BLaER1 treated with 17β-estradiol and CSF1 and Interleukin-3, amounts not matched to agents 10 nM and 100 nM (cell line): ENCODE measurements around the gene UTF1.
"Not testable (repeated sequence)": the region's sequence is repeated elsewhere in the genome, so short reads cannot be mapped to it uniquely, and the experiment has no call there.

Source experiments
- H3K27ac ChIP-seq, 11 experiments: shearing (Covaris generic); formaldehyde crosslinking; 2 replicates each; pipeline ENCODE4 v1.8.1; 2022
- H3K27me3 ChIP-seq, 11 experiments: shearing (Covaris generic); formaldehyde crosslinking; 2 replicates each; pipeline ENCODE4 v1.8.1; 2022
- H3K36me3 ChIP-seq, 11 experiments: shearing (Covaris generic); formaldehyde crosslinking; 2 replicates each; pipeline ENCODE4 v1.8.1; 2022
- H3K4me1 ChIP-seq, 10 experiments: shearing (Covaris generic); formaldehyde crosslinking; 2 replicates each; pipeline ENCODE4 v1.8.1; 2022
- H3K4me2 ChIP-seq, 11 experiments: shearing (Covaris generic); formaldehyde crosslinking; 2 replicates each; pipeline ENCODE4 v1.8.1; 2022
- H3K4me3 ChIP-seq, 10 experiments: shearing (Covaris generic); formaldehyde crosslinking; 2 replicates each; pipeline ENCODE4 v1.8.1; 2022
- H3K9ac ChIP-seq, 11 experiments: shearing (Covaris generic); formaldehyde crosslinking; 2 replicates each; pipeline ENCODE4 v1.8.1; 2022
- H3K9me3 ChIP-seq, 11 experiments: shearing (Covaris generic); formaldehyde crosslinking; replicated peaks in 1 of 11; 2 replicates each; pipeline ENCODE4 v1.8.1; 2022
- H4K20me1 ChIP-seq, 11 experiments: shearing (Covaris generic); formaldehyde crosslinking; 2 replicates each; pipeline ENCODE4 v1.8.1; 2022
- Cebpa-rat ChIP-seq, 11 experiments: shearing (Covaris generic); IDR thresholded peaks; 2 replicates each; pipeline ENCODE4 v1.8.1; 2022

The UTF1 gene

GRCh38 chr10:133231244-133231945 lies 1.4 kb downstream of the UTF1 start:
- Histone ChIP-seq H3K27me3 (peaks cover 93 to 98% (median 98%) of the 10 kb centered on the region in 11 experiments), H3K4me3 (no peak overlapping the region), H4K20me1 (peaks cover 0 to 33% (median 6%) of the 10 kb centered on the region in 11 experiments; a peak in 8 of 22 replicates)

DNA sequence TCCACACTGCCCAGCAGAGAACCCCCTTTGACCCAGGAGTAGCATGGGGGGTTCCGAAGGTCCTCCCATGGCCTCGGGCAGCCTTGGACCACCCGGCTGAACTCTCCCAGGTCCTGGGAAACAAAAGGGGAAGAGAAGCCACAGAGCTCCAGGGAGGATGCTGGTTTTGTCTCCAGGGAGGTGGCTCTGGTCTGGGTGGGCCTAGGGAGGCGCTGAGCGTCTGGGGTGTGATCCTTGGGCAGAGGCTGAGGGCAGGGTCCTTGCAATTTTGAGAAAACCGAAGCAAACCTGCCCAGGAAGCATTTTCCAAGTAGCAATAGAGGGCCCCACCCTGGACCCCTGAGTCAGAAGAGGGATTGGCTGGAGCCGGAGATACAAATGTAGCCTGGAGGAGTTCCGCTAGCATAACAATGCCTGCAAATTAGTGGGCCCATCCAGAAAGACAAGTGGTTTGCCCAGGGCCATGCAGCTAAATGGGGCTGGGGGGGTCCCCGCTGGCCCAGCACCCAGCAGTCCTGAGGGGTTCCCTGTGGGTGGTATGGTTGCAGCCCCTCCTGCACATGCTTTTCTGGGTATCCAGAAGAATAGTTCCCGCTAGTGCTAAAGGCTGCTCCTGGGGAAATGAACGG lies 2.0 kb downstream of the UTF1 start:
- Histone ChIP-seq H3K4me2 (peak overlapping the region in 9 of 11 experiments; percentile 6 to 63 (median 42); a peak in 14 of 22 replicates), H3K4me3 (no peak overlapping the region), H3K36me3 (no peaks in the 10 kb centered on the region), H3K27me3 (peaks cover 93 to 98% (median 98%) of the 10 kb centered on the region in 11 experiments), H3K9ac (no peak overlapping the region), H3K4me1 (peaks cover 21 to 49% (median 40%) of the 10 kb centered on the region in 10 experiments), H3K27ac (no peak overlapping the region), H4K20me1 (peaks cover 0 to 33% (median 10%) of the 10 kb centered on the region in 11 experiments; a peak in 12 of 22 replicates), H3K9me3 (0 out of 22 replicates have a peak, but pooled peaks cover 0 to 4% (median 0%) of the 10 kb centered on the region in 11 experiments)
- TF ChIP-seq Cebpa-rat (IDR thresholded peaks at IDR 0.05): no peak

More at GRCh38 chr10:133231244-133231945, 1.4 kb downstream of the UTF1 start:
- H3K4me2 ChIP-seq: peak overlapping the region in 9 of 11 experiments; percentile 6 to 63 (median 42); a peak in 13 of 22 replicates
- no peak overlapping the region for H3K27ac ChIP-seq
- no peak overlapping the region for H3K9ac ChIP-seq
- TF ChIP-seq Cebpa-rat (IDR thresholded peaks at IDR 0.05): no peak
- no peaks in the 10 kb centered on the region for H3K36me3 ChIP-seq
- peaks cover 16 to 49% (median 39%) of the 10 kb centered on the region in 10 experiments for H3K4me1 ChIP-seq
- H3K9me3 ChIP-seq: 0 out of 22 replicates have a peak, but pooled peaks cover 0 to 4% (median 0%) of the 10 kb centered on the region in 11 experiments

DNA sequence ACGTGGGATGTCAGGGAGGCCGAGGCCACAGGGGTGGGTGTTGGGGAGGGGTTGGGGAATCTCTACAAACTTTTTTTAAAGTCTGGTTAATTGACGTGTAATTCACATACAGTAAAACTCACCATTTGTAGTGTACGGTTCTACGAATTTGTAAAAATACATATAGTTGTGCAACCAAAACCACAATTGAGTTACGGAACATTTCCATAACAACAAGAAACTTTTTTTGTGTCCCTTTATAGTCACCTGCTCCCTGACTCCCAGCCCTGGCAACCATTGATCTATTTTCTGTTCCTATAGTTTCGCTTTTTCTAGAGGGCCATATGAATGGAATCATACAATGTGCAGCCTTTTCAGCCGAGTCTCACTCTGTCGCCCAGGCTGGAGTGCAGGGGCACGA lies 4.8 kb downstream of the UTF1 start:
- peak overlapping the region; percentile 49 to 88 (median 81); a peak in 20 of 22 replicates for H3K4me2 ChIP-seq
- peaks cover 32 to 68% (median 55%) of the 10 kb centered on the region in 10 experiments for H3K4me1 ChIP-seq
- not testable (repeated sequence) for H3K9me3 ChIP-seq, H3K9ac ChIP-seq, H3K27ac ChIP-seq, H3K36me3 ChIP-seq
- peaks cover 90 to 98% (median 96%) of the 10 kb centered on the region in 11 experiments for H3K27me3 ChIP-seq
- peaks cover 0 to 38% (median 14%) of the 10 kb centered on the region in 11 experiments; a peak in 12 of 22 replicates for H4K20me1 ChIP-seq
- H3K4me3 ChIP-seq: 0 out of 20 replicates have a peak overlapping the region, but pooled peaks of 1 of the 10 experiments have one; percentile 23

- Histone ChIP-seq H3K9me3 (0 out of 22 replicates have a peak, but pooled peaks cover 0 to 3% (median 0%) of the 10 kb centered on the region in 11 experiments), H3K4me3 (peak overlapping the region in 3 of 10 experiments; percentile 23 to 54 (median 38); a peak in 6 of 20 replicates), H3K27me3 (peaks cover 89 to 97% (median 94%) of the 10 kb centered on the region in 11 experiments), H3K36me3 (no peaks in the 10 kb centered on the region), H3K9ac (peak overlapping the region in 1 of 11 experiments; percentile 11; a peak in 1 of 22 replicates), H3K4me1 (peaks cover 37 to 72% (median 58%) of the 10 kb centered on the region in 10 experiments), H3K4me2 (peak overlapping the region; percentile 49 to 88 (median 81); a peak in 21 of 22 replicates), H3K27ac (peak overlapping the region in 1 of 11 experiments; percentile 16; a peak in 2 of 22 replicates), H4K20me1 (peaks cover 0 to 36% (median 14%) of the 10 kb centered on the region in 11 experiments; a peak in 12 of 22 replicates)
- no peak for TF ChIP-seq Cebpa-rat (IDR thresholded peaks at IDR 0.05)
These were observed 5.3 kb downstream of the UTF1 start for GRCh38 chr10:133235265-133235855.

- no peaks in the 10 kb centered on the region for H3K9me3 ChIP-seq
- no peak overlapping the region for H3K9ac ChIP-seq
- H3K36me3 ChIP-seq: no peaks in the 10 kb centered on the region
- H4K20me1 ChIP-seq: peaks cover 0 to 36% (median 14%) of the 10 kb centered on the region in 11 experiments; a peak in 12 of 22 replicates
- no peak for TF ChIP-seq Cebpa-rat (IDR thresholded peaks at IDR 0.05)
- H3K4me1 ChIP-seq: peaks cover 43 to 75% (median 60%) of the 10 kb centered on the region in 10 experiments
- H3K27ac ChIP-seq: no peak overlapping the region
- H3K4me3 ChIP-seq: peak overlapping the region in 1 of 10 experiments; percentile 28; a peak in 1 of 20 replicates
- peak overlapping the region in 10 of 11 experiments; percentile 21 to 88 (median 70); a peak in 16 of 22 replicates for H3K4me2 ChIP-seq
- peaks cover 86 to 94% (median 90%) of the 10 kb centered on the region in 11 experiments for H3K27me3 ChIP-seq
These were observed 5.9 kb downstream of the UTF1 start for GRCh38 chr10:133235932-133236331.

- Histone ChIP-seq H4K20me1 (peaks cover 0 to 36% (median 14%) of the 10 kb centered on the region in 11 experiments; a peak in 13 of 22 replicates), H3K27me3 (peaks cover 86 to 94% (median 90%) of the 10 kb centered on the region in 11 experiments), H3K4me2 (peak overlapping the region; percentile 14 to 88 (median 59); a peak in 21 of 22 replicates), H3K27ac (no peak overlapping the region; a peak in 1 of 22 replicates), H3K36me3 (no peaks in the 10 kb centered on the region), H3K4me3 (peak overlapping the region in 7 of 10 experiments; percentile 3 to 57 (median 34); a peak in 11 of 20 replicates), H3K9me3 (no peaks in the 10 kb centered on the region), H3K4me1 (peaks cover 50 to 75% (median 63%) of the 10 kb centered on the region in 10 experiments), H3K9ac (peak overlapping the region in 2 of 11 experiments; percentile 29 to 47; a peak in 1 of 22 replicates)
- TF ChIP-seq Cebpa-rat (IDR thresholded peaks at IDR 0.05): no peak
These were observed 6.6 kb downstream of the UTF1 start for GRCh38 chr10:133236401-133237240.

- 0 out of 22 replicates have a peak overlapping the region, but pooled peaks of 1 of the 11 experiments have one; percentile 29 for H3K9ac ChIP-seq
- no peaks in the 10 kb centered on the region for H3K36me3 ChIP-seq
- peak overlapping the region in 3 of 10 experiments; percentile 34 to 52 (median 42); a peak in 3 of 20 replicates for H3K4me3 ChIP-seq
- H4K20me1 ChIP-seq: peaks cover 0 to 39% (median 10%) of the 10 kb centered on the region in 11 experiments; a peak in 12 of 22 replicates
- peak overlapping the region; percentile 23 to 88 (median 59); a peak in 14 of 22 replicates for H3K4me2 ChIP-seq
- H3K27me3 ChIP-seq: peaks cover 83 to 94% (median 90%) of the 10 kb centered on the region in 11 experiments
- no peak for TF ChIP-seq Cebpa-rat (IDR thresholded peaks at IDR 0.05)
- no peak overlapping the region for H3K27ac ChIP-seq
- no peaks in the 10 kb centered on the region for H3K9me3 ChIP-seq
- H3K4me1 ChIP-seq: peaks cover 56 to 75% (median 63%) of the 10 kb centered on the region in 10 experiments
These were observed 7.2 kb downstream of the UTF1 start for GRCh38 chr10:133237241-133237587.
